Activated T-cell treated with anti-CD3 and anti-CD28 coated beads for 1 hour (primary cell): Measurements from ENCODE around the gene SNCAIP.
"Not testable (repeated sequence)": the region's sequence is repeated elsewhere in the genome, so short reads cannot be mapped to it uniquely, and the experiment has no call there.

ENCODE experiments used
- DNase-seq: peaks from one replicate; pipeline ENCODE4 v3.0.0-alpha.2; 2020; ENCODE audit warnings: low read depth

Gene SNCAIP

DNA sequence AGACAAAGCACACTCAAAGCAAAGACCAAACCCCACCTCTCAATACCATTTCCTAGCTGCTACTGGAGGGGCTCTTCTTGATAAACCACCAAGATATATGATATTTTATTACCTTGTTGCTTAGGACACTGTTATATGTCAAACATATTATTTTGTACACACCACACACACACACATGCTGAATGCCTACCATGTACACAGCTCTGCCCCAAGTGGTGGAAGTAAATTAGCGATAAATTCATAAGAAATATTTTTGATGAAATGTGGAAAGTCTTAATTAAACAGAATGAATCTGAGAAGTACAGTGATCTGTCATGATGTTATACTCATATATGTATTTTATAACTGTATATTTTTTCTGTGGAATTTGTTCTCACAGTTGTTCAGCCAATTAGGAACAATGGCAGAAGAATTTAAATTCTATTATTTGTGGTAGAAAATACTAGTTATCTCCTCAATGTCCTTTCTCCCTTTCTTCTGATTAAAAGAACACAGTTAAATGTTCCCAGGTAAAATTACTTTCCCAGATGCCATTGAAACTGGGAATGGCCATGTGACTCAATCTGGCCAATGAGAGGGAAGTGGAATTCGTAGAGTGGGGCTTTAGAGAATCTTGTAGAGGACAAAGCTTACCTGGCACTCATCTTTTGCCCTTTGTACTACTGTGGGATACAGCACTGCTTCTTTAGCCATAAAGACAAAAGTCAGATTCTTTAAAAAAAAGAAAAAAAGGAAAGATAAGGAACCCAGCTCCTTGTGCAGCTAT is 156.5 kb downstream of the SNCAIP start:
- no peak for DNase-seq

DNA sequence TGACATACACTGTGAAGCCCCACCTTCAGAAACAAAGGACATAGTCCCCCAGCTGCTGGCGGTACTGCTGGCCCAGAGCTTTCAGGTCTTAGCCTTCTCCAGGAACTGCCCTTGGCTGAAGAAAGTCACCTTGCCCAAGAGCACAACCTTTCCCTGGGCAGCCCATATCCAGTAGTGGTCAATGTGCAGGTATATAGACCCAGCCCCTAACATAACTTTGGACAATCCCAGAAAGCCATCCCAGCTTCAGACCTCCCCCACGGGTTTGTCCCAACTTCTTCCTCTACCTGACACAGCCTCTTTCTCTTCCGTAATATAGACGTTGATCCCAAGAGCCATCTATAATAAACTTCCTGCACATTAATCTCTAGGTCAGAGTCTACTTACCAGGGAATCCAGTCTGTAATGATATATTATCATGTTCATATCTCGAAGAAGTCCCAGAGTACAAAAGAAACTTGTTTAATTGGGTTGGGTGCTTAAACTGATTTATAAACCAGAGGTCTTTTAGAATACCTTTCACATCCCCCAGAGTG is 157.4 kb downstream of the SNCAIP start:
- no peak for DNase-seq

DNA sequence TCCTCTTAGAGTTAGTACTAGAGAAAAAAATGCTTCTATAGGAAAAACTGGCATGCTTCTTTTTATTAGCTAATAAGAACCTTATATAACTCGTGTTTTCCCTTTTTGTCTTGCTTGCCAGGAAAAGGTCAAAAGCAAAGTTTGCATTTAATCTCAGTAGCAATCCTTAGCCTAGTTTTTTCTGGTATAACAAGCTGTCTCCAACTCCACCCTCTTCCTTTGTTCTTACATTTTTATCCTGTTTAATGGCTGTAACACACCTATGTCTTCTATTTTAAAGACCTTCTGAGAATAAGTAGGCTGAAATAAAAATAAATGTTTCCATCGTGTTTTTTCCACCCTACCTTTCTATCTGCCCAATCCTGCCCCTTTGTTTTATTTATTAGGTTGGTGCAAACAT is 158.3 kb downstream of the SNCAIP start:
- DNase-seq, result no peak

DNA sequence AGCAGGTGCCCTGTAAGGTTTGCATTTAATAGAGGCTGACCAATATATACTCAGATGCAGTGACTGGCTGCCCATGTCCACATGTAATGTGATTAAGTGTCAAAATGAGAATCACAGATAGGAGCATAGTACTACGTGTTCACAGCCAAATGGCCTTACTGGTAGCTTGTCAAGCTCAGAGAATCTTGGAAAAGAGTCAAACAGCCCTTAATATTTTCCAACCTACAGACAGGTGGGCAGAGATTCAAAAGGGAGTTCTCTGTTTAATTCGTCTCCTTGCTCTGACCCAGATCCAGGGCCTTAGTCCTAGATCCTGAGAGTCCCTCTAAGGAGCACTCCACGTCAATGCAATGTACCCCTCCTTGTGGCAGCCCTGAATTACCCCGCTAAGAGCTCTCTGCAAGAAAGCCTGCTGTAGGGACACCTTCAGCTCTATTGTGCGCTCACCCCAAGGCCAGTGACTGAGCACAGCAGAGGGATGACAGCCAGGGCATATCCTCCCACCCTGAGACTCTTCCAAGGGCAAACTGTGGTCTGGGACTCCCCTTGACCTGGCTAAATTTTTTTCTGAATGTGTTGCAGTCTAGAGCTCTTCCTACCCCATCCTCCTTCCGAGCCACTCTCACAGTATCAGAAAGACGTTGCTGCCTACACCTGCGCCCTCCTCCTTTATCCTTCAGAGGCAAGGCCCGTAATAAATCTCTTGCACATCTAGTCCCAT is 159.2 kb downstream of the SNCAIP start:
- DNase-seq, result no peak

DNA sequence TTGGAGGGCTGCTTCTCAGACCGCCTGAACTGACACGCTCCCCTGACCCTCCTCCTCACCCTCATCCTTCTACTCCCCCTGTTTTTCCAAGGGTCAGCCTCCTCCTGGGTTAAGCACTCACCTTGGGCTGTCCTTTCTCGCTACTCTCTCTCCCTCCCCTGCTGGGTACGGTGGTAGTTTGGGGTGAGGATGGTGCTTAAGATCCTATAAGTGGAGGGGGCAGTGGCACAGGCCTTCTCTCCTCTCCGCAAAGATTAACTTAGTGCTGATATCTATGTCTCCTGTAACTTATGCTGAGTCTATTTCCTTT is 159.7 kb downstream of the SNCAIP start:
- DNase-seq, result no peak

DNA sequence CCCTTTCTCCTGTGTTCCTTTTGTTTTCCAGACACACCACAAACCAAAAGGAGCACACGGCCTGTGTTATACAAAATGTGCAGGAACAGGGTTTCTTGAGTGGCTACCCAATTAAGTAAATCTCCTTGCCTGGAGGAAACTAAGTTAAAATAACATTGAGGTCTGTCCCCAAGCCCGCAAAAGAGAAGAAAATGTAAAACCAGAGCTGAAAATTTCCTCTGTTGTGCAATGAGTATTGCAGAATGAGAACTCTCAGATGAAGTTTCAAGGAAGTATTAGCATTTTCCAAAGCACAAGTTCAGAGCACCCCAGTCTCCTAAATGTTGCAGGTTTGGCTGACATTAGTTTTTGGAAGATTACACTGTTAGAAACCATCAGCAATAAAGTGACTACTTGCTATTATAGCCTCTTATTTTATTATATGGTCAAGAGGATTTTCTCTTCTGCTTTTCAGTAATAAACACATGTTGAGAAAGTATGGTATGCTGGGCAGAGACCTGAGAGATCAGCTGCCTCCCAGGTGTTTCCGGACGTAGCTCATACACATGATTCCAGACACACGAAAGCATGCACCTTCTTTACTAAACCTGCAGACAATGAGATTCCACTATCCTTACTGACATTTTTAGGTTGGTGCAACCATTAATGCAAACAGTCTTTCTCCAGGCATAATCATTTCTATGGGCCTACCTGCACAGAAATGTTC is 161.3 kb downstream of the SNCAIP start:
- DNase-seq, result no peak

DNA sequence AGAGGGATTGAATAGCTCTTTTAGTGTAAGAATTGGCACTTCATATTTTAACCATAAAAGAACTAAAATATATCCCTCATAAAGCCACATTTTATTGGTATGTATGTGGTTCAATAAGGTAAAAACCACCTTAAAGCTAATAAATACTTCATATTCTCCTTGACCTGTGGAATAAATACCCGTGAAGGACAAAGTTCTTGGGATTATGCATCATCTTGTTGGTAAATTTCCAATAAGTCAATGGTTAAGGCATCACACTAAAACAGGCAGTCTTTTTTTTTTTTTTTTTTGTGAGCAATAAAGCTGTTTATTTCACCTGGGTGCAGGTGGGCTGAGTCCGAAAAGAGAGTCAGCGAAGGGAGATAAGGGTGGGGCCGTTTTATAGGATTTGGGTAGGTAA is 161.9 kb downstream of the SNCAIP start:
- no peak for DNase-seq

DNA sequence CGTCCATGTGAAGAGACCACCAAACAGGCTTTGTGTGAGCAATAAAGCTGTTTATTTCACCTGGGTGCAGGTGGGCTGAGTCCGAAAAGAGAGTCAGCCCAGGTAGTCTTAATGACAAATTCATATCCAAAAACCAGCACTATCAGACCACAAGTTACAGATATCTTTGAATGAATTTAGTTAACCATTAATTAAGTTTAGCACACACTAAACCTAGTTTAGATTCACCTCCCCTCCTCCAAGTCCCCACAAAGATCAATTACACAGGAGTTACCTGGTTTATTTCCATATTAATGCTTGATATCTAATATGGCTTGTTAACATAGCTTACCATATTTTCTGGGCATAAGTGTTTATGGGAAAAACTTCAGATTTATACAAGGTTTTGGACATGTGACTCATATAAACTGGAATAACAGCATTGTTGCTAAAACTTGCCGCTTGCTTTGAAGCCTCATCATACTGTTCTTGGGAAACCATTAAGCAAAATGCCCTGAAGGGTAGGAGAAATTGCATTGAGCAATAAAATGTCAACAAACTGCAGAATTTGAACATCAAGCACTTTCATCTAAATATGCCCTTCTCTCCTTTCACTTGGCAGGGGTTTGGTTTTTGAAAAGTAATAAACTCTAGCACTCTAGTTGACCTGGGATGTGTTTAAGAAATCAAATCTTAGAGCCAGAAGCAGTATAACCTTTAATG is 166.9 kb downstream of the SNCAIP start:
- no peak for DNase-seq

DNA sequence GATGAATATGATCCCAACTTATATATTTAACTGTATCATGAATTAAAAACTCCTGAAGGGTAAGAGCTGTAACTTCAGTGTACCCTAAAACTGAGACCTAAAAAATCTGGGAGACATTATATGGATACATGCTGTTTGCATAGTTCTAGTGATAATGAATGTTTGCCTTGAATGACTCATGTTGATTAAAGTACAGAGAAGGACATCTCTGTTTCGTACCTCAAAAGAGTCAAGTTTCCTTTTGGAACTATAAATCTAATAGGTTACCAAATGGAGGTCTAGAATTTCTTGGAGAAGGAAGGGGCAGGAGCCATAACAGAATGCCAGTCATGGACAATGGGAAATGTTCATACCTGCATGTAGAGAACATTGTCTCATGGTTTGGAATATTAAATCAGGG is 168.1 kb downstream of the SNCAIP start:
- no peak for DNase-seq

DNA sequence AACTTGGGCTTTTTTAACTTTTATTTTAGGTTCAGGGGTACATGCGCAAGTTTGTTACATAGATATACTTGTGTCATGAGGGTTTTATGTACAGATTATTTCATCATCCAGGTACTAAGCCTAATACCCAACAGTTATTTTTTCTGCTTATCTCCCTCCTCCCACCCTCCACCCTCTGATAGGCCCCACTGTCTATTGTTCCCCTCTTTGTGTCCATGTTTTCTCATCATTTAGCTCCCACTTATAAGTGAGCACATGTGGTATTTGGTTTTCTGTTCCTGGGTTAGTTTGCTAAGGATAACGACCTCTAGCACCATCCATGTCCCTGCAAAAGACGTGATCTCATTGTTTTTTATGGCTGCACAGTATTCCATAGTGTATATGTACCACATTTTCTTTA is 172.1 kb downstream of the SNCAIP start:
- no peak for DNase-seq

DNA sequence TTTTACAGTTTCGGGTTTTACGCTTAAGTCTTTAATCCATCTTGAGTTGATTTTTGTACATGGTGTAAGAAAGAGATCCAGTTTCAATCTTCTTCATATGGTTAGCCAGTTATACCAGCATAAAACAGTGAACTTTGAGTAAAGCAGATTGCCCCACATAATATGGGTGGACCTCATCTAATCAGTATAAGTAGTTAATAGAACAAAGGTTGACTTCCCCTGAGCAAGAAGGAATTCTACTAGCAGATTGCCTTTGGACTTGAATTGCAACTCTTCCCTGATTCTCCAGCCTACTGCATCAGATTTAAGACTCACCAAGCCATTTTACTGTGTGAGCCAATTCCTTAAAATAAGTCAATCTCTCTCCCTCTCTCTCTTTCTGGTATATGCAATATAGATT is 173.2 kb downstream of the SNCAIP start:
- DNase-seq, result no peak

DNA sequence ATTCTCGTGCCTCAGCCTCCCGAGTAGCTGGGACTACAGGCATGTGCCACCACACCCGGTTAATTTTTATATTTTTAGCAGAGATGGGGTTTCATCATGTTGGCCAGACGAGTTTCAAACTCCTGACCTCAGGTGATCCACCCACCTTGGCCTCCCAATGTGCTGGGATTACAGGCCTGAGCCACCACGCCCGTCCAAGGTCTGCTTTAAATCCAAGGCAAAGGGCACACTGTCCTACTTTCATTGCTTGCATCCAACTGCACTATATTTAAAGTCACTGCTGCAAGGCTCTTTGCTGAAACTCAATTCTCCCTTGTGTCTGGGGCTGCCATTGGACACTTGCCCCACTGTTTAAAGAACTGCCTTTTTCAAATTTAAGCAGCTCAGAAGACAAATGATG is 174.6 kb downstream of the SNCAIP start:
- not testable (repeated sequence) for DNase-seq

DNA sequence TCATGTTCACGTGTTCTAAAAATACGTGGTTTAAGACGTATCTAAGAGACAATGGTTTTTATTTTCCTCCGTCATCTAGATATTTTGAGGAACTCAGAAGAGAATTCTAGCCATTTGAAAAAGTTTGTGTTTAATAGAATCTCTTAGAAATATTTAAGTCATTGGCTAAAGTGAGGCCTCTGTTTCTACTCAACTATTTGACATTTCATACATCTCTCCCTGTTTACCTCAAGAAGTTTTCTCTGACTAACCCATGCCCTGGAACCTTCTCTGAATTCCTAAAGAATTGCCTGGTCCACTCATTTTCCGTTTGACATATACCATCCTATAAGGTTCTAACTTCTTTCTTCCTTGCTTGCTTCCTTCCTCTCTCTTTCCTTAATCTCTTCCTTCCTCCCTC is 178.7 kb downstream of the SNCAIP start:
- DNase-seq, result no peak

DNA sequence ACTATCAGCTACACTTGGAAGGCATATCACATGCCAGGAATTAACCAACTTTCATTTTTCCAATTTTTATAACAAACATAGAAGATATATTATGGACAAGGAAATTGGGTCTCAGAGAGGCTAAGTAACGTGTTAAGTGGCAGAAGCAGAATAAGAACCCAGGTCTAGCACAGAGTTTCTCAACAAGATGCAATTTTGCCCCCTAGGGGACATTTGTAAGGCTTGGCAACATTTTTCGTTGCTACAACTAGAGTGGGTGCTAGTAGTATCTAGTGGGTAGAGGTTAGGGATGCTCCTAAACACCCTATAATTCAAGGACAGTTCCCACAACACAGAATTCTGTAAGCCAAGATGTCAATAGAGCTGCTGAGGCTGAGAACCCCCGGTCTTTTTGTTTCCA is 180.6 kb downstream of the SNCAIP start:
- no peak for DNase-seq

DNA sequence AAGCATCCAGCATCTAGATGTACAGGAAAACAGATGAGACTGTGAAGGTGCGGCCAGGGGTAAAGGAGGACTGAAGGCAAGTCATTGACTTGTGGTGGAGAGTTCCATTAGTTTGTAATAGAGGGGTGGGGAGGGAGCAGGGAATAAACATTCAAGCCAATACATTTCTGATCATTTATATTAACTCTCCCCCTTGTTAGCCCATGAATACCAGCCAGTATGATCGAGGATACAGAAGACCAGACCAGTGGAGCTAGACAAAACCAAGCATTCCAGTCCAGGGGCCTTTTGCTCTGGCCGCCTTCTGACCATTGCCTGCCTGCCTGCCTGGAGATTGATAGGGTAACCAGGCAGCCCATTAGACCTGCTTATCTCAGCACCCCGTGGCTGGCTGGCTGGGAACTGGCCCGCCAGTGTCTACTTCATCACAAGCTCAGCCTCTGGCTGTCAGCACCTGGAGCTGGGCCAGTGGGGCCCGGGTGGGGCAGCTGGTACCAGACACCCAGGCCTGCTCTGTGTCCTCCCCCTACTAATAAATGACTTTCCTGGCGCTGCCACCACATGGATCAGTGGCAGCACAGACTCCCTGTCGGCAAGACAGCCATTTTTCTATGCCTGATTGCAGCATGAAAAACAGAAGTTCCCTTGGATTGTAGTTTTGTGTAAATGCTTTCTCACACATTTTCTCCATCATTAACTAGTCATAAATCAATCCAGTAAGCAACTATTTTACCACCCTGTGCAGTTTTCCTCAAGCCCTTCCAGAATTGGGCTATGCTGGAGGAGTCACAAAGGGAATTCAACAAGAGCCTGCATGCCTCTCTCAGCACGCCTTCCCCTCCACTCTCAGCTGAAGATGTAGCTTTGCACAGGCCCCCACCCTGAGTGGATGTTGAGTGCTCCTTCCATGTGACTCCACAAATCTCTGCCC is 181.3 kb downstream of the SNCAIP start:
- no peak for DNase-seq

DNA sequence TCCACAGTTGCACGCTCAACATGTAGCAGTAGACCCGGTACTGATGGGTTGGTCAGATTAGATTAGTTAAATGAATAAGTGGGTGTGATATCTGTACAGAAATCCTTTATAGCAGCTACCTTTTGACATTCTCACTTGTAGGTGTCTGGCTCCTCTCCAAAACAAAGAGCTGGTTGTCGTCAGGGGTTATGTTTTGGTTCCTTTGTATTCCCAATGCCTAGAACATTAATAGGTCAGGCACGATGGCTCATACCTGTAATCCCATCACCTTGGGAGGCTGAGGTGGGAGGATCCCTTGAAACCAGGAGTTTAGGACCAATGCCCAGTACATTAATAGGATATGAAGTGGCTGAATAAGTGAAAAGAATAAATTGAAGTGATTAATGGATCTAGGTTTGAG is 182.1 kb downstream of the SNCAIP start:
- no peak for DNase-seq

DNA sequence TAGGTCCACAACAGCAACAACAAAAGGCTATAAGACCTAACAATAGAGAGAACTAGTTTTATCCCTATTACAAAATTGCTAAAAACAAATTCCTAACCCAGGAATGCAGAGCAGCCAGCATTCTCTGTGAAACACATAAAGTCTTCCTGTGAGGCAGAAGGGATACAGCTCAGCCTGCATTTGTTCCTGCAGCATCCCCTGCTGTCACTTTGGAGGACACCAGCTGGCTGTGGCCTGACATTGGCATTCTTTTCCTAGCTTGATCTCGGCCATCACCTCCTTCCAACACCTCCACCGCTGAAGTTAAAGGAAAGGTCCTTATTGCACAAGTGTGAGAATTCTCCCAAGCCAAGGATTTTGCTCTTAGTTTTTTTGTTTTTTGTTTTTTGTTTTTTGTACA is 186.1 kb downstream of the SNCAIP start:
- no peak for DNase-seq

DNA sequence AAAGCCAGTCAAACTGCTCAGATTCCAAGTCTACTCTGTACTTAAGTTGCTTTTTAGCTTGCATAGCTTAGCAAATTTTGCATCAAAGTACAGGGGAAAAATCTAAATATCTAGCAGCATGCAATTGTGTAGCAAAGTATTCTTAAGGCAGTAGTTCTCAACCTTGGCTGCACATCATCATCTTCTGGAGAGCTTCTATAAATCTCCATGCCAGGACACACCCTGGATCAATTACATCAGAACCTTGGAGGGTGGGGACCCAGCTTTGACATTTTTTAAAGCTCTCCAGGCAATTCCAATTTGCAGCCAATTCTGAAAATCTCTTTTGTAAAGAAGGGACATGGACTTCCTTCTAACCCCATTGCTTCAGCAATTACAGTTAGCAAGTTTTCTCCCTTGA is 187.5 kb downstream of the SNCAIP start:
- no peak for DNase-seq

DNA sequence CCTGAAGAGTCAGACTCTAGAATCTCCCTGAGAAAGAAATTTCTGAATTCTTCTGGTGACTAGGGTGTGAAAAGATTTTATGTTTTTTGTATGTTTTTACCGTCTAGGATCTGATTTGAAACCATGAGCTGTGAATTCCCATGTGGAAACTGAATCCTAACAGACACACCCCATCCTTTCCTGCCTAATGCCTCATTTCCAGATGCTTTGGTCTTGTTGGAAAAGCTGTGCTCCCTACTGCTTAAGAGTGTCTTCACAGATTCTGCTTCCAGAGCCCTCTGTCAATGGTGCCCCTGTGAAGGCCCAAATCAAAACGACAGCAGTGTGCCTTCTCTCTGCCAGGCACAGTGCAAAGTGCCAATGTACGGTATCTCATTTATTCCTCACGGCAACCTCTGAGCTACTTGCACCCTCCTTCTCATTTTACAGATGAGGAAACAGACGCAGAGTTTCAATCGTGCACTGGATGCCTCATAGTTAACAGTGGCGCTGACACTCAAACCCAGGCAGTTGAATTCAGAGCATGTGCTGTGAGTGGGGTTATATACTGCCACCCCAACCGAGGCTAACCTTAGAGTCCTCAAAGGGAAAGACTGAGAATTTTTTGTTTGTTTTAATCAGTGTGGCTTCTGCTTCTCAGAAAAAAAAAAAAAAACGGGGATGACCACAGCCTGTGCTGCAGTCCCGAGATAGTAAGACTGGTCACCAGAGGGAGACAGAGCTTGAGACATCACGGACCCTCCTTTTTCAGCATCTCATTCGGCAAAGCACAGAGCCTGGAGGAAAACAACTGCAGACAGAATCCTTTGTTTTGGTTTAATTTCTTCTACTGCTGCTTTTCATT is 188.4 kb downstream of the SNCAIP start:
- DNase-seq, result no peak

DNA sequence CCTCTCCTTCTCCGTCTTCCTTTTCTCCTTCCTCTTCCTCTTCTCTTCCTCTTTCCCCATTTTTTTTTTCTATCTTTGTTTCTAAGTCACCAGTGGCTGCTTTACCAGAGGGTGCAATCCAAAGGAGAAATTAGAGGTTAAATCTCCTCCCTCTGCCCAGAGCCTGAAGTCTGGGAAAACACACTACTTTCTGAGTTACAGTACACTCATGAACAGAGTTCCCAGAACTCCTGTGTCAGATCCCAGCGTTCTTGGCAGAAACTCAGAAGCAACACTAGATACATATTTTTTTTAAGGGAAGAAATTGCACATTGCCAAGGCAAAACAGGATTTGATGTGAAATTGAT is 189.0 kb downstream of the SNCAIP start:
- DNase-seq, result no peak

DNA sequence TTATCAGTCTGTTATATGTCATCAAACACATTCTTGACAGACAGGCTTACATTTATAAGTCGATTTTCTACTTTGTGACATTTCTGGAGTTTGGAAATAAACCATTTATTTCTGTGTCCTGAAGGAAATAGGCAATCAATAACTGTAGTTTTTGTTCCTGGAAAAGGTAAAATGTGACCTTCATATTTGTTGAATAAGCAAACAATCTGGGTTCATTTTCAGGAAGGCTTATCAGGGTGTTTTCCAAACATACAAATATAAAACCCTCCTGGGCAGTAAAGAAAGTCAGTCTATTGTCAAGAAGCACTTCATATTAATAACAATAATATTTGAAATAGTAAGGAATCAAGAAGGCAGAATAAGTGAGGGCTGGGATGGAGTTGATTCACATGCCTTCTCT is 195.0 kb downstream of the SNCAIP start:
- DNase-seq, result no peak
